ENCODE results near the gene SLCO3A1.
A peak's percentile ranks its signal among the peaks of the same experiment; 100 is the strongest.
"Not testable (repeated sequence)": the region's sequence is repeated elsewhere in the genome, so short reads cannot be mapped to it uniquely, and the experiment has no call there.

The SLCO3A1 gene

DNA sequence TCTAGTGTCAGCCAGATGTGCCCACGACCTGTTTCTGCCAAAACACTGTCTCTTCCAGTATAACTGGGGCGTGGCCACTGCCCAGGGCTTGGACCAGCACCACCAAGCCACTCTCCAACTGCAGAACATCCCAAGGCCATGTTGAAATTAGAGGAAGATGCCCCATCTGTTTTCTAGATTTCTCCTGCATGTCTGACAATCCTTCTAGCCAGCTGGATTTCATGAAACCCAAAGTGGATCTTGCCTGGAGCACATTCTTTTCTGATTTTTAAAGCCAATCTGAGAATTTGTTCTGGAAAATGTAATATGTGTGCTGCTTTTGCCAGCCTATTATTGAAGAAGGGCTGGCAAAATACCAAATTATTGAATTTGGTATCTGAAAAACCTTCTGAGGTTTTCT is 182.5 kb downstream of the SLCO3A1 start:
- DNase-seq (ENCODE audit: low spot score): no peak

GRCh38 chr15:92037491-92037890 is 184.0 kb downstream of the SLCO3A1 start:
- no peak for DNase-seq (ENCODE audit: low spot score)

DNA sequence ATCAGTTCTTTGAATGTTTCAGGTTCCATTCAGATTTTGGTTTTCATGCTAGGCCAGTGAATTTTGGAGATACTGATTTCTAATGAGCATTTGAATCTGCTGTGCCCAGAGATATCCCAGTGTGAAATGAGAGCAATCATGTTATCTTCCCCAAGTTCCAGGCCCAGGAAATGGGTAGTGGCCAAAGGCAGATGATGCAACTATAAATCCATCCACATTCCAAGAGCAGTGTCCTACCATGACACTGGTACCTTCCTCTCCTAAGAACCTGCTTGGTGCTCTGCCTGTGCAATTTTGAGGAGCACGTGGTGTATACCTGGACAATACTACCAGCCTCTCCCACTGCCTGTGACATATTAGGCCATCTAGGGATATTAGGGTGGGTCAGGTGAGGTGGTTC is 186.8 kb downstream of the SLCO3A1 start:
- no peak for DNase-seq (ENCODE audit: low spot score)

- no peak for DNase-seq (ENCODE audit: low spot score)
Measured at GRCh38 chr15:92041371-92041770, 187.9 kb downstream of the SLCO3A1 start.

GRCh38 chr15:92043283-92043682 is 189.8 kb downstream of the SLCO3A1 start:
- no peak for DNase-seq (ENCODE audit: low spot score)

GRCh38 chr15:92044203-92044909 is 190.8 kb downstream of the SLCO3A1 start:
- DNase-seq (ENCODE audit: low spot score): no peak

DNA sequence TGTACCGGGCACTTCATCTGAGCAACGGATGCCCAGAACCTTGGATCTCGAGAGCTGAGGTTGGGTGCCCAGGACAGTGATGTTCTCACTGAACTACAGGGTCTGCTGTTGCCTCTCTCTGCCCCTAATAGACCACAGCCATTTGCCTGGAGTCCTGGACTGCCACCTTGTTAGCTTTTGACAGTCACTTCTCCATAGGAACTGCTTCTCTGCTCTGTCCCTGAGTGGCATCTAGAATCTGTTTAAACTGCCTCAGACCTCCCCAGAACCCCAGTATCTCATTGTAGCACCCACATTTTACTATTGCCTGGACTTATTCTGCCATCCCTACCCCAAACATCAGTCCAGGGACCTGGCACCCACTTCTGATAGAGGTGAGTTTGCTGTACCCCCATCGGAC is 194.4 kb downstream of the SLCO3A1 start:
- no peak for DNase-seq (ENCODE audit: low spot score)

DNA sequence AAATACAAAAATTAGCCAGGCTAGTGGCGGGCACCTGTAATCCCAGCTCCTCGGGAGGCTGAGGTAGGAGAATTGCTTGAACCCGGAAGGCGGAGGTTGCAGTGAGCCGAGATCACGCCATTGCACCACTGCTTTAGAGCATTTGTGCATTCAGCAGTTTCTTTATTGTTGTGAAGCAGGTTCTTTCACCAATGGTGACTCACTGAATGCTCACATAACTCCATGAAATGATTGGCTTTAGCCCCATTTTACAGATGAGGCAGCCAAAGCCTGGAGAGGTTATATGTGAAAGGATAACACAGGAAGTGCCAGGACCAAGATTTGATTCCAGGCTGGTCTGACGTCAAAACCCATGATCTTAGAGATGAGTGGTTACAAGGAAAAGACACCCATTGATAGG is 195.2 kb downstream of the SLCO3A1 start:
- no peak for DNase-seq (ENCODE audit: low spot score)

GRCh38 chr15:92049290-92049989 is 195.9 kb downstream of the SLCO3A1 start:
- no peak for DNase-seq (ENCODE audit: low spot score)

- DNase-seq (ENCODE audit: low spot score): no peak
Measured at GRCh38 chr15:92050220-92050898, 196.9 kb downstream of the SLCO3A1 start.

DNA sequence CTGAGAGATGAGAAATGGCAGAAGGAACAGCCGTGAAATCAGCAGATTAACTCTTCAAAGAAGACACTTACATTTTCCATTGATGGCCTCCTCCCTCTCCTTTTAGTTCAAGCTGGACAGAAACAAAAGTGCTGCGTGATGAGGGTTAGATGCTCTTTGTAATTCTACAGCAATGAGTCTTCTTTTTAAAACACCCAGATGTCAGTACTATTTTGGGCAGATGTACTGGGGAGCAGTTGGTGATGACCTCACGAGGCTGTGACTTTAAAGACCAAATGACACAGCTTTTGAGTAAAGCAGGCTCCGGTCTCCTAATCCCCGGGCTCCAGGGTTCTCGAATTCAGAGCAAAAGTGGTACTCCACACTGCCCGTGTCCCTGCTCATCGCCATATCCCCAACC is 198.2 kb downstream of the SLCO3A1 start:
- DNase-seq (ENCODE audit: low spot score): no peak

- DNase-seq (ENCODE audit: low spot score): no peak
Measured at GRCh38 chr15:92053753-92054316, 200.3 kb downstream of the SLCO3A1 start.

GRCh38 chr15:92056875-92057274 is 203.4 kb downstream of the SLCO3A1 start:
- no peak for DNase-seq (ENCODE audit: low spot score)

DNA sequence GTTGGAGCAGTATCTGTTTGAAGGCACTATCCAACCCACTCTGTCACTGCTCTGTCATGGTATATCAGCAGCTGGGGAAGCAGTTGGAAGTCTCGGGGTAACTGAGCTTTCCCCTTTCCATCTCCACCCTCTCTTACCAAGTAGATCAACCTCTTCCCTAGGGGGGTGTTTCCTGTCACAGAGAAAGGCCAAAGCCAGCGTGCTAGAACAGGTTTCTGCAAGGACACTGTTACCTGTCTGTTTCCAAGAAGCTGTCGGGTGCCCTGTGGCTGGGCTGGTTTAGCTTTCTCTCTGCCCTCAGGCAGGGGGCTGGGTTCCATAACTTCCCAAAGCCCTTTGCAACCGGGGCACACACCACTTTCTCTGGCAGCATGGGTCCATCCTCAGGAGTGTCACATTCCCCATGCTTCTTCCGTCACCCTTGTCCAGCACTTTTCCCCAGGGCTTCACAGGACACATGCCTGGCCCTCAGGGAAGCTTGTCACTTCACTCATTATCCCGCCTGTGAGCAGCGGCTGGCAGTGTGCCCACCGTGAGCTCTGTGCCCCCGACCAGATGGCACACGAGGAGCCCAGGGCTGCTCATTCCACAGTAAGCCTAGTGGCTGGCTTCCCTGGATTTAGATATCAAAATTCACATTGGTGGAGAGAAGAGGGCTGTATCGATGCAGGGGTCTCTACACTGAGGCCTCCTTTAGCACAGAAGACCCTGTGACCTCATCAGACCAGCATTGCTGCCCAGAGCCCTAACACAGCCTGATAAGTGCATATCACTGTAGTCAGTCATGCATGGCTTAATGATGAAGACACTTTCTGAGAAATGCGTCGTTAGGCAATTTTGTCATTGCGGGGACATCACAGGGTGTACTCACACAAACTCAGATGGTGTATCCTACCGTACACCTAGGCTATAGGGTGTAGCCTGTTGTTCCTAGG is 205.8 kb downstream of the SLCO3A1 start:
- no peak for DNase-seq (ENCODE audit: low spot score)

- DNase-seq (ENCODE audit: low spot score): not testable (repeated sequence)
Measured at GRCh38 chr15:92059971-92060311, 206.4 kb downstream of the SLCO3A1 start.

- no peak for DNase-seq (ENCODE audit: low spot score)
Measured at GRCh38 chr15:92061511-92062195, 208.1 kb downstream of the SLCO3A1 start.

DNA sequence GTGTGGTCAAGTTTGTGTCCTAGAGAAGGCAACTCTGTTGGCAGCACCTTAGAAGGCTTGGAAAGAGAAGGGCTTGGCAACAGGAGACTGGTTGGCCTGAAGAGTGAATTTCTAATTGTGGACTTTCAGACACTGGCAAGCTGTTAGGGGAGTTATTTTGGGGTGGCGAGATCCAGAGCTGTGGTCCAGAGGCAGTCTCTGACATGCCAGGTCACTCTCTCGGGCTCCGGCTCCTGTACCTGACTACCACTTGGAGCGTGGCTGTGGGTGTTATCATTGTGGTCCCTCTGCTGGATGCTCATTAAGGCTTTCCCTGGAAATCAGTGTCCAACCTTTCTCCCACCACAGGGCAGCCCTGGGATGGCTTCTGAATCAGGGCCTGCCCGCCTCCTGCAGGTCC is 209.0 kb downstream of the SLCO3A1 start:
- DNase-seq (ENCODE audit: low spot score): no peak

DNA sequence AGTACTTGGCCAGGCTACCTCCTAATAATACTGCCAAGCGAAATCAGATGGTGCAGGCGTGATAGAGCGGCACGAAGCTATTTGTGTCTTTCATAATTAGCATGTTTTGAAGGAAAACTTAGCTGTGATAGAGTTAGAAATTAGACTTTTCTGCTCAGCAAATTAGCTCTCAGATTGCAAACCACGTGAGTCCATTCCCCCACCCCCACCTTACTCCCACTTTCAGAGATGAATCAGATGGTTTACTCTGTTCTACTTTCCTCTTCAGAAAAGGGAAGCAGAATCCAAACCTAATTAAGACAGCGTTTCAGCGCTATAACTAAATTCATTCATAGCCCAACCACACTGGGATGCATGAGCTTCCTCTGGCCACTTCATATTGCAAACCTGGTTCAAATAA is 214.6 kb downstream of the SLCO3A1 start:
- no peak for DNase-seq (ENCODE audit: low spot score)

GRCh38 chr15:92069308-92070250 is 216.1 kb downstream of the SLCO3A1 start:
- DNase-seq (ENCODE audit: low spot score): peak; percentile 89

DNA sequence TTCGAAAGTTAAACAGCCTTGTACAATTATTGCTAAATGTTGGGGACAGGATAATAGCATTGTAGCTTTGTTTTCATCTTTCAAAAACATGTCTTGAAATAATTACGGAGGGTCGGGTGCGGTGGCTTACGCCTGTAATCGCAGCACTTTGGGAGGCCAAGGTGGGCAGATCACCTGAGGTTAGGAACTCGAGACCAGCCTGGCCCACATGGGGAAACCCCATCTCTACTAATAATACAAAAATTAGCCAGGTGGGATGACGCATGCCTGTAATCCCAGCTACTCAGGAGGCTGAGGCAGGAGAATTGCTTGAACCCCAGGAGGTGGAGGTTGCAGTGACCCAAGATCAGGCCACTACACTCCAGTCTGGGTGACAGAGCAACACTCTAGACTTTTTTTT is 216.7 kb downstream of the SLCO3A1 start:
- DNase-seq (ENCODE audit: low spot score): not testable (repeated sequence)

All from hepatic stellate cell (primary cell).